22Rv1 (cell line): ENCODE data around the gene RUBCNL.

ENCODE experiments used
- CTCF ChIP-seq: fragments of 450-650 bp; IDR thresholded peaks from 2 replicates; pipeline ENCODE4 v1.5.1; 2017; ENCODE audit warnings: mild to moderate bottlenecking
- ZFX ChIP-seq: fragments of 450-650 bp; IDR thresholded peaks from 2 replicates; pipeline ENCODE4 v1.6.1; 2017; ENCODE audit warnings: antibody characterized with exemption, borderline replicate concordance

DNA sequence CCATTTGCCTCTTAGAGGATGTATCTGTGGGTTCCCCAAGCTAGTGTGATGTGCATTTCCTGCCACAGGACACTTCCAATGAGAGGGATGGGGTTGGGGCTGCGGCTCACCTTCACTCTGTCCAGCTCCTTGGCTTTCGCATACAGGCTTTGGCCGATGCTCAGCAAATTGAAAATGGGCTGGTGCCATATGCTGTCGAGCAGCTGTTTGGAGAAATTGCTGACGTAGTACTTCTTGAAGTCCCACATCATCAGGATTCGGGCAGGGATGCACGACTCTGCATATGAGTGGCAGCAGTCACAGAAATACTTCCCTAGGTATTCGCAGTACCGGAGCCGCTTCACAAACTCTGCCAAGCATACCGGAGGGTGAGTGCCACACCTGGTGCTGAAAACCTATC is 37.0 kb downstream of the RUBCNL start:
- TF ChIP-seq CTCF (no peak), ZFX (no peak)
